PFSK-1 (cell line): ENCODE results near the gene WIPI1.

Experiments used
- FOXP2 ChIP-seq: optimal IDR thresholded peaks from 2 replicates; pipeline ENCODE3; 2011; ENCODE audit warnings: borderline replicate concordance, control low read depth, inconsistent platforms; ENCODE audit not compliant: insufficient read depth; ENCODE audit errors: extremely low read length, extremely low read depth
- POLR2AphosphoS5 ChIP-seq: IDR thresholded peaks from 2 replicates; pipeline ENCODE4 v1.6.1; 2012; ENCODE audit warnings: low read depth, mild to moderate bottlenecking, control low read depth, low read length, moderate library complexity
- REST ChIP-seq, 2 experiments: IDR thresholded peaks; 2 replicates each; pipeline versions ENCODE4 v1.6.1 to v1.8.0; 2011 to 2012; ENCODE audit warnings: low read depth in 2 of 2, low read length in 2 of 2, control low read depth in 1 of 2, inconsistent platforms in 1 of 2, mild to moderate bottlenecking in 1 of 2, moderate library complexity in 1 of 2; ENCODE audit not compliant: insufficient read depth in 1 of 2
- SIN3A ChIP-seq: IDR thresholded peaks from 2 replicates; pipeline ENCODE4 v1.6.1; 2012; ENCODE audit warnings: mild to moderate bottlenecking, low read length, moderate library complexity, borderline replicate concordance; ENCODE audit not compliant: insufficient read depth
- TAF1 ChIP-seq: IDR thresholded peaks from 2 replicates; pipeline ENCODE4 v1.6.1; 2012; ENCODE audit warnings: low read length, control low read depth, borderline replicate concordance; ENCODE audit not compliant: insufficient read depth

The WIPI1 gene

GRCh38 chr17:68399638-68400403 lies 57.5 kb downstream of the WIPI1 start:
- TF ChIP-seq SIN3A (no peak), REST (IDR thresholded peaks at IDR 0.05; ENCODE audit: insufficient read depth in 1 of 2, low read depth in 2 of 2, low read length in 2 of 2) (no peak), POLR2AphosphoS5 (no peak), FOXP2 (no peak), TAF1 (no peak)

DNA sequence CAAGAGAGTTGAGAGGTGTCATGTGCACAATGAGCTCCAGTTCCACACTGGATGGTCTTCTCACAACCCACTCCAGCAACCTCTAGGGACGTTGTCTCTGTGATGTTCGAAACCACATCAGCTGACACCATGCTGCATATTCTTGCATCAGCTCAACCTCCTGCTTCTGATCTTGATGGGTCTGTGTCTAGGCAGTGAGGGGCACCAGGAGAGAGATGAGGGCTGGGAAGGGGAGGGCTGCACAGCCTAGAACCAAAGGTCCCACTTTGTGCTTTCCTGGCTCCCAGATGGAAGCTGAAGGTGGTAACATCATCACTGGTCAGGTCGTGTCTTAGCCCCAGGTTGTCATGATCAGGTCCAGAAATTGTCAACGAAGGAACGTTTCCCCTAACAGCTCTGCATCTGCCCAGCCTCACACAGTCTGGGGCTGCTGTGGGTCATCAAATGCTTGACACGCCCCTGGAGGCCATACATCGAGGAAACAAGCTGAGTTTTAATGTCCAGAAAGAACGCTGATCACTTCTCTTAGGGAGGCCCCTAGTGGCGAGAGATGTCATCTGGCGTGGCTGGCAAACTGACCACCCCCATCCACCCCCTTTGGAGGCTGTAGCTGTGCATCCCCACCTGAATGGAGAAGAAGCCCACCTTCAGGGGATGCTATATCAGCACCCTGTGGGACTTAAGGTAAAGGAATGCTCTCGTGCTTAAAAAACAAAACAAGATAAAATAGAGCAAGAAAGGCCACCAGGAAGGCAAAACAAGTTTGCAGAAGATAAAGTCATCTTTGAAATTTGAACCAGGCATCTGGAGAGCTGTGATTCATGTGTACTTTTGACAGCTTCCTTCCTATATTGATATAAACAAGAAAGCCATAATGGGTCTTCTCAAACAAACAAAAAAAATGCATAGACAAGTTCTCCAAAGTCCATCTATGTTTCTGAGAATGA lies 58.3 kb downstream of the WIPI1 start:
- no peak for TF ChIP-seq REST (IDR thresholded peaks at IDR 0.05; ENCODE audit: insufficient read depth in 1 of 2, low read depth in 2 of 2, low read length in 2 of 2)
- no peak for TF ChIP-seq SIN3A
- TF ChIP-seq POLR2AphosphoS5: no peak
- TF ChIP-seq FOXP2: no peak
- TF ChIP-seq TAF1: no peak

GRCh38 chr17:68397108-68397536 lies 60.2 kb downstream of the WIPI1 start:
- TF ChIP-seq REST (IDR thresholded peaks at IDR 0.05; ENCODE audit: insufficient read depth in 1 of 2, low read depth in 2 of 2, low read length in 2 of 2): no peak
- TF ChIP-seq TAF1: no peak
- no peak for TF ChIP-seq FOXP2
- no peak for TF ChIP-seq POLR2AphosphoS5

GRCh38 chr17:68396226-68397107 lies 60.8 kb downstream of the WIPI1 start:
- TF ChIP-seq POLR2AphosphoS5: no peak
- no peak for TF ChIP-seq FOXP2
- no peak for TF ChIP-seq SIN3A
- no peak for TF ChIP-seq TAF1
- no peak for TF ChIP-seq REST (IDR thresholded peaks at IDR 0.05; ENCODE audit: insufficient read depth in 1 of 2, low read depth in 2 of 2, low read length in 2 of 2)
